A172 (cell line): ENCODE measurements around the gene PGLYRP1. TPM values are rescaled to one million over a fixed set of nuclear protein-coding genes. Genes with fewer than 3 reads are reported as not detected.
A peak's percentile ranks its signal among the peaks of the same experiment; 100 is the strongest.

Experiments used
- DNase-seq: peaks from one replicate; pipeline ENCODE4 v3.0.0-alpha.2; 2015; ENCODE audit warnings: low spot score
- total RNA-seq: library from RNA; depleted of rRNA; stranded (reverse); fragments of >200 nt; shearing (Covaris generic); gene quantifications from 2 replicates; pipeline ENCODE4 v1.2.3, GENCODE V29; 2014

Gene PGLYRP1
- total RNA-seq, 1 experiment from 2014 or later, result not detected

DNA sequence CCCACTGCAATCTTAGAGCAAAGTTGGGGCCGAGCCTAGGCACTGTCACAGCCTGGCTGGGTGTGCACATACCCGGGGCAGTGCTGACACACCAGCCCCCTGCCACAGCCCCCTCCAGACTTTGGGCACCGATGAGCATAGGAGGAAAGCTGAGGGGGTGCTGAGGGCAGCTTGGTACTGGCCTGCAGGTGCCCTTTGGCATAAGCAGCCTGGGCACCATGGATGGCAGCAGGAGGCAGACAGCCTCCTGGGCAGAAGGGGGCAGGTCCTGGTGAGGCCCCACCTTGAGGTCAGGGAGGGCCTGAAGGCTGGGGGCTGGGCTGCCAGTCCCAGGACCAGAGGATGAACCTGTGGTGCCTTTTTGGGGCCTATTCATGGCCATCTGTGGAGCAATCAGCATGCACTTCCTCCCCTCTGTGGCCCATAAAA lies 9.8 kb upstream of the PGLYRP1 start:
- no peak for DNase-seq

DNA sequence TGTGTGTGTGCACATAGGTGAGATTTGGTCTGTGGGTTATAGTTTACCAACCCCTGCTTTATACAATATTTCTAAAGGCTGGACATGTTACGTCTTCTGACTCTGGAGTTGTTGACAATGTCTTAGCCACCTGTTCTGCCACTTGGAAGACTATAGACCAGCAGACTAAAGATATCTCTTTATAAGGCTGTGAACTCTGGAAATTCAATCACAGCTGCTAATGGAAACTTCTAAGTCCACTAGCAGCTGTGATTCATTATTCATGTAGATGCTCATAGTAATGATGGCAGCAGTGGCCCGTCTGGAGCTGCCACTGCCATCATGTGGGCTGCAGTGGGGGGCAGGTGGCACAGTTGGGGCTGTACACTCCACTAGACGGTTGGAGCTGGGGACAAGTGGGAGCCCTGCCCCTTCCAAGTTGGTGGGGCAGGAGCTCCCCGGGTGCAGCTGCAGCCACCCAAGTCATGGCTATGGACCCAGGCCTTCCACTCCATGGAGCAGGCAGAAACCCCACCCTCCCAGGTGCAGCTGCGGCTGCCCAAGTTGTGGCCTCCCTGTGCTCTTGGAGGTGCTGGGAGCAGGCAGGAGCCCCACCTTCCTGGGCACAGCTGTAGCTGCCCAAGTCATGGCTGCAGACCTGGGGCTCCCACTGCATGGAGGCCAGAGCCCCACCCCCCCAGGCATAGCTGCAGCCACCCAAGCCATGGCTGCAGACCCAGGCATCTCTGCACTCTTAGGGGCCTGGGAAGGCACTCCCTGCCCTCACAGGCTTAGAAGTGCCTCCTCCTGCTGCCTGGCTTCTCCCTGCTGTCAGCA lies 9.1 kb upstream of the PGLYRP1 start:
- DNase-seq, result no peak

DNA sequence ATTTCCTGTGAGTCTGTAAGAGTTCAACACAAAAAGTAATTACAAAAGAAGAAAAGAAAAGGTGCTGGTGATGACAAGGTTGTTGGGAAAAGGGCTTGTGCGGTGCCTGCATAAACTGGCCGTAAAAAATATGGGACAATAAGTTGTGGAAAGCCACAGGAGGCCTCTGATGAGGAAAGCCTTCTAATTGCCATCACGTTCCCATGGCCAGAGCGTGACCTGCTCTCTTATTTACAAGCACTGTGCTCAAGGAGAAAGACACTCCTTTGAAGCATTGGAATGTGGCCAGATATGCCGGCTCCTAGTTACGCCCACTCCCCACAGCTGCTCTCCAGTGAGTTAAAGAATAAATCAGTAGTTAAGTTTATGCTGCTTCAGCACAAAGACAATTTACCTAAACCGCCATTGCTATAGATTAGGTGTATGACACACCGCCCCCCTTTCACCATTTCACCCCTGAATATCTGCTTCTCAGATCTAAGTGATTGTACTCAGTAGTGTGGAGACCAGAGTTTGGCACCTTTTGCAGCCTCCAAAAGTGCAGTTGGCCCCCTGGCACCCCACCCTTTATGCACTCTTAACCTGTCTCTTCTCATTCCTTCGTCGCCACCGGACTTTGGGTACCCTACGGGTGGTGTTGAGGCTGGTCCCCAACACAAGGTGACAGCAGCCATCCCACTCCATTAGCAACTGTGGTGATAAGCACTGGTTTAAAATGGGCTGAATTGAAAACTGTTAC lies 8.1 kb upstream of the PGLYRP1 start:
- DNase-seq, result no peak

DNA sequence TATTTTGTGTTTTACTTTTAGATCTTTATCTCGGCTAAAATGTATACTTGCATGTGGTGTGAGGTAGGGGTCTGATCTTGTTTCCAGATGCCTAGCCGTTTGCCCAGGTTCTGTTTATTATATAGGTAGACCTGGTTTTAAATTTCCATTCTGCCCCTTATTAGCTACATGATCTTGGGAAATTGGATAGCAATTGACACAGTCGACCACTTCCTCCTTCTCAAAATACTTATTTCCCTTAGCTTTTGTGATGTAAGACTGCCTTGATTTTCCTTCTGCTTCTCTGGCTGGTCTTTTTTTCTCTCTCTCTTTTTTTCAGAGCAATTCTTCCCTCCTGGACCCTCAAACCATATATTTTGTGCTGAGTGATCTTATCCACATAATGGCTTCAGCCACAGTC lies 3.0 kb upstream of the PGLYRP1 start:
- no peak for DNase-seq

DNA sequence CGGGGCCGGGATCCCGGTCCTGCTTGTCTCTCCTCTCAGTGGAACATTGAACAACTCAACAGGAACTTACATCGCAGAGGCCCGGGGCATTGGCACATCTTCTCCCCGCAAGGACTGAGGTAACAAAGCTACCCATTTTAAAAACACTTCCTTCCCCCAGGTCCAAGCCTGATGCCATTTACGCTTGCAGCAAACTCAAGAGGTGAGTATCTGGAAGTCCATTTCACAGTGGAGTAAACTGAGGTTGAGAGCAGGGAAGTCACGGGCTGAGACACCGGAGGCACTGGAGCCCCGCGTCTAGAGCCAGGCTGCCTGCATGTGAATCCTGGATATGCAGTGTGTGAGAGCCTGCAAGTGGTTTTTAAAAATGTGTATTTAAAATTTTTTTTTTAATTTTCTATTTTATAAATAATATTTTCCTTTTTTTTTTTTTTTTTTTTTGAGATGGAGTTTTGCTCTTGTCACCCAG lies 492 bp upstream of the PGLYRP1 start:
- DNase-seq, result no peak

DNA sequence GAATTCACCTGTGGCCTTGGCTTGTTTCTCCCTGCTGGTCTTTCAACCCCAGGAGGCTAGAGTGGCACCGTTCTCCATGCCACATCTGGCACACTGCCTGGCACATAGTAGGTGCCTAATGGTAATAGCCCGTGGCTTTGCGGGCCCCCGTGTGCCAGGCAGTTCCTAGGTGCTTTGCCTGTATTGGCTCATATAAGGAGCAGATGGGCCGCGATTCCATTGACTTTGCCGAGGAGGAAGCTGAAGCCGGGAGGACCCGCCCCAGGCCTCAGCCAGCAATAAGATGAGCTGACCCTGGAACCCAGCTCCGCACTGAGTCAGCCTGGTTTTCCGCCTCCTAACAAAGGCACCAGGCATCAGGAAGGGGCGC lies 807 bp downstream of the PGLYRP1 start:
- DNase-seq, result no peak

DNA sequence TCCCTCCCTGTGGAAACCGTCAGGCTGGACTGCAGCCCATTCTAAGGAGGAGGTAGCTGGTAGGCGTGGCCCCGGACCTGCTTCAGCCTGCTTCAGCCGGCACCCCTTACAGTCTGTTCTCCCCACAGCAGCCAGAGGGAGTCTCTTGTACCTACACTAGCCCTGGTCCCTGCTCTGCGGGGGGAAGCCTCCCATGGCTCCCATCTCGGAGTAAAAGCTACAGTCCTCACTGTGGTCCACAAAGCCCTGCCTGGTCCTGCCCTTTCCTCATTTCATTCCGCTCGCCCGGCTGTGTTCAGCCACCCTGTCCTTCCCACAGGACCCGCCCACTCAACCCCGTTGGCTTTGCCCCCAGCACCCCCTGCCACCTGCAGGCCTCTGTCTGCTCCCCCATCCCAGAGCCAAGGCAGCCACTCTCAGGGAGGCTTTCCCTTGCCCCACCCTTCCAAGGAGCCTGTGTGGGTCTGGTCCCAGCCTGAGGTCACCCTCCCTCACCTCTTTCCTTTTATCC lies 1.3 kb downstream of the PGLYRP1 start:
- no peak for DNase-seq

DNA sequence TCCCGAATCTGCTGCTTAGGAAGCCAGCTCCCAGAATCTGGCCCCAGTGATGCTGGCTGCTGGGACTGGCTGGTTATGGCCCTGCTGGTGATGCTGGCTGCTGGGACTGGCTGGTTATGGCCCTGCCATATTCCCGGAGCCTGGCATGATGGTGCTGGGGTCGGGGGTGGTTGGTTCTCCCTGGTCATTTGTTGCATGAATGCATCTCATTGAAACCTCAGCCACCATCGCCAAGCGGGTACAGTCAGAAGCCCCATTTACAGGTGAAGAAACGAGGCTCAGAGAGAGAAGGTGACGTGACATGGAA lies 2.1 kb downstream of the PGLYRP1 start:
- DNase-seq, result no peak

DNA sequence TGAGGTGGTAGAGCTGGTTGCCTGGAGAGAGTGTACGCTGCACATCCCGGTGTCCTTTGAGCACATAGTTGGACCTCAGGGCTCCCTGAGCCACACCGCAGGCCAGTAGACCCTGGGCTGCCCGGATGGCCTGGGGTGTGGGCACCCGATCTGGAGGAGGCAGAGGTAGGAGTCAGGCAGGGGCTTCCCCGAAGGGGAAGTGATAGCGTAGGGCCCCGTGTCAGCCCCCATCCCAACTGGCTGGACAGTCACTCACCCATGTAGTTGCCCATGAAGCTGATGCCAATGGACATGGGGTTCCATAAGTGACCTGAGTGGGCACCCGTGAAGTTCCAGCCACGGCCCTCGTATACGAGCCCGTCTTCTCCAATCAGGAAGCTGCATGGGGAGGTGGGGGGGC lies 3.6 kb downstream of the PGLYRP1 start:
- no peak for DNase-seq

DNA sequence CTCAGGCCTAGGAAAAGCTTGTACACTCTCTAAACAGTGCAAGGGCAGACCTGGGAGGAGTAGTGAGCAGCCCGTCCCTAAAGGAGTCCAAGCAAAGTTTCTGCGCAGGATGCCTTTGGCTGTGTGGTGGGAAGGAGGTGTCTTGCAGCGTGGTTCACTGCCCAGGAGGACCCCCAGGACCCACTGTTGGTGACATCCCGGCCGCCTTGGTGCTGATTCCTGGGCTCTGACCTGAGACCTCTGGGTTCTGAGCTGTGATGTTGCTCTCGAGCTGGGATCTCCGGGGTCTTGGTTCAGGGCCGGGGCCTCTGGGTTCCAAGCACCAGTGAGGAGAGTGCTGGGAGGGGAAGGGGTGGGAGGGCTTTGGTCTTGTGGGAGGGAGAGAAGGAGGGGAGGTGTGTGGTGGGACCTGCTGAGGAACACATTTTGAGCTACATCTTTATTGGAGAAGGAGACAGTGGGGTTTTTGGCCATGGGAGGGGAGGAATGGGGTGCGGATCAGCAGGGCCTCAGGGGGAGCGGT lies 4.1 kb downstream of the PGLYRP1 start:
- no peak for DNase-seq

DNA sequence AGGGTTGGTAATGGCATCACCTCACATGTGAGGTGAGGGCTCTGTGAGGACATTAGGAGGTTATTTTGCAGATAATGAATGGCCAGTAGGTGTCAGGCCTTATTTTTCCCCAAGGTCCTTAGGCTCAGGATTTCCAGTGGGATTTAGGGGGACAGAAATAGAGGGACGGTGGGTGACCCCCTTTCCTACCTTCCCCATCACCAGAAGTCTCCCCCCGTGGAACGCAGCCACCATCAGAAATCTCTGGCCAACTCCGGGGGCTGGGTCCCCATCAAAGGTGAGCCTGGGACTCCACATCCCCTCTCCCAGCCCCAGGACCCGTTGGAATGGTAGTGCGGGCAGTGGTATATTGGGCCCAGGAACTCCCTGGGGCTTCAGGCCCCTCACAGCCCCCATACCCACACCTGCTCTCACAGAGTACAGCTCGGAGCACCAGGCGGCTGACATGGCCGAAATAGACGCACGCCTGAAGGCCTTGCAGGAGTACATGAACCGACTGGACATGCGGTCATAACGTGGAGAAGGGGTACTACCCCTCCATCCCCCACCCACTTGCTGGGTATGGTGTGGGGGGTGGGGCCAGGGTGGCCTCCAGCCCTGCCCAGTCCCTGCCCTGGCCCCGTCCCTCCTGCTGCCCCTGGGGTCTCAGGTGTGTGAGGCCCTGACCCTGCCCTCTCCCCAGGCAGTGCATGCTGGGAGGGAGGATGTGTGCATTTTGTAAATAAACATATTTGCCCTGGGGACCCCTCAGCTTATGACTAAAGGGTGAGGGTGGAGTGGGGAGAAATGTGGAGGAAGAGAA lies 4.8 kb downstream of the PGLYRP1 start:
- DNase-seq, result no peak

DNA sequence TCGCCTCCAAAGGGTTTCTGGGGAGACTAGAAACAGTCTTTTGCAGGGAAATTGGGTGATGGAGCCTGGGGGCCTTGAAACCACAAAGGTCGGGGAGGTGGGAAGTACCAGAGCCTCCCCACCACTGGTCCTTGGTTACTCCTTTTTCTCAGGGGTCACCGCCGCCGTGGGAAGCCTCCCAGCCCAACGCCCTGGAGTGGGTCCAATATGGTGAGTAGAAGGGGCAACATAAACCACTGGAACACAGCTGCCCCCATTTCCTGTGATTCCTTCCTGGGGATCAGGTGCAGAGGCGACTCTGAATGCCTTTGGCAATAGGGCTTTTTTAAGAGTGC lies 5.8 kb downstream of the PGLYRP1 start:
- no peak for DNase-seq

DNA sequence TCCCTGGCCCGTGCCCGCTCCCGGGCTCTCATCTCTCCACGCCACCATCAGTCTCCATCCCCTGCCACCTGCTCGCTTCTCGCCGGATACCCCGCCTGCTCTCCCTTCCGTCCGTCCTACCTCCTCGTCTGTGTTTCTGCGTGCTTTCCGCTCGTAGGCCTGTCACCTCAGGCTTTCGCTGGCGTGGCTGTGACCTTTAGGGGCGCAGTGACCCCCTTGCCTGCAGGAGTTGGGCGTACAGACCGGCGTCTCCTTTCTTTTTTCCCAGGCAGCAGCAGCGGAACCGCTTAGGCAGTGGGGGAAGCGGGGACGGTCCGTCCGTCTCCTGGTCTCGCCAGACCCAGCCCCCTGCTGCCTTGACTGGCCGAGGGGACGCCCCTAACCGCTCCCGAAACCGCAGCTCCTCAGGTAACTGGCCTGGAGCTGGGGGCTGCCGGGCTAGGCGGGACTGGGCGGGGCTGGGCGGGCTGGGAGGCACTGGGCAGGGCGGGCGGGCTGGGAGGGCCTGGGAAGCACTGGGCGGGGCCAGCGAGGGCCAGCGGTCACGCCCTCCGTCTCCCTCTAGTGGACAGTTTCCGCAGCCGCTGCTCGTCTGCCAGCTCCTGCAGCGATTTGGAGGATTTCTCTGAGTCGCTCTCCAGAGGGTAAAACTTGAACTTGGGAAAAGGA lies 6.3 kb downstream of the PGLYRP1 start:
- peak; percentile 59 for DNase-seq

DNA sequence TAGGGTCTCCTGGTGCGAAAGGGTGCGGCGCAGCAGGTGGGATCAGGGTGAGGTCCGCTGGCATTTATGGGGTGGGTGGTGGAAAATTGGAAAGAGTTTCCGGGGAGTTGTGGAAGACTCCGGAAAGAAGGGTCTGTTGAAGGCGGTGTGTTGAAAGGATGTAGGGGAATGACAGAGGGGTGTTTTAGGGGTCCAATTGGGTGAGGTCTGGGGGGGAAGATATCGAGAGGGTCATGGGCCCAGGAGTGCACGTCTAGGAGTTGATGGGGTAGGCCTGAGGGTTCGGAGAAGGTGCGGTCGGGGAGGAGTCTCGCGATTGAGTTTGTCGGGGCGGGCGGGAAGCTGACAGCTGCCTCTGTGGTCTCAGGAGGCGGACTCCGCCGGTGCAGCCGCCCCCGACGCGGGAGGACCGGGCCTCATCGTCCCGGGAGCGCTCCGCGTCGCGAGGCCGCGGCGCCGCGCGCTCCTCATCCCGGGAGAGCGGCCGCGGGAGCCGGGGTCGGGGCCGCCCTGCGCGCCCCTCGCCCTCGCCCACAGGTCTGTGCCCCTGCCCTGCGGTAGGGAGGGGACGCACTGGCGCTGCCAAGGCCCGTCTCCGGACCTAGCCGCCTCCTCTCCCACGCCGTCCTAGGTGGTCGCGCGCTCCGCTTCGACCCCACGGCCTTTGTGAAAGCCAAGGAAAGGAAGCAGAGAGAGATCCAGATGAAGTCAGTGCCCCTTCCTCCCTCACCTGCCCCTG lies 7.0 kb downstream of the PGLYRP1 start:
- no peak for DNase-seq

DNA sequence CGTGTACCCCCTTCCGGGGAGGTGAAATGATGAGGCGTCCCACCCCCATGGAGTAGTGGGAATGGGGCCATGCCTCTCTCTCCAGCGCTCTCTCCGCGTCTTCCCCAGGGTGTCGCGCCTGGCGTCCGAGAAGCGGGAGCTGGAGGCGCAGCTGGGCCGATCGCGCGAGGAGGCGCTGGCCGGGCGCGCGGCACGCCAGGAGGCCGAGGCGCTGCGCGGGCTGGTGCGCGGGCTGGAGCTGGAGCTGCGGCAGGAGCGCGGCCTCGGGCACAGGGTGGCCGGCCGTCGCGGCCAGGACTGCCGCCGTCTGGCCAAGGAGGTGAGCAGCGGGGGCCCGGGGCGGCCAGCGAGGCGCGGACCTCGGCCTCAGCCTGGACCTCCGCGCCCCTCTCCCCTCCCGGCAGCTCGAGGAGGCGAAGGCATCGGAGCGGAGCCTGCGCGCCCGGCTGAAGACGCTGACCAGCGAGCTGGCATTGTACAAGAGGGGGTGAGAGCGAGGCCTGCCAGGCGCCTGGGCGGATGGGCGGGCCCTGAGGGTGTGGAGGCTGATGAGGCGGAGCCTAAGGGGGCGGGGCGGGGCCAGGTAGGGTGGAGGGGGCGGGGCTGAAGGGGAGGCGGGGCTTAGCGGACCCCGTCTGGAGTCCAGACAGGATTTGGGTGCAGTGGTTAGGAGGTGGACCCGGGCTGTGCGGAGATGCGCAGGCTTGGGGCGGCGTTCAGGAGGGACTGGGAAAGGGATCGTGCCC lies 7.7 kb downstream of the PGLYRP1 start:
- DNase-seq, result no peak

DNA sequence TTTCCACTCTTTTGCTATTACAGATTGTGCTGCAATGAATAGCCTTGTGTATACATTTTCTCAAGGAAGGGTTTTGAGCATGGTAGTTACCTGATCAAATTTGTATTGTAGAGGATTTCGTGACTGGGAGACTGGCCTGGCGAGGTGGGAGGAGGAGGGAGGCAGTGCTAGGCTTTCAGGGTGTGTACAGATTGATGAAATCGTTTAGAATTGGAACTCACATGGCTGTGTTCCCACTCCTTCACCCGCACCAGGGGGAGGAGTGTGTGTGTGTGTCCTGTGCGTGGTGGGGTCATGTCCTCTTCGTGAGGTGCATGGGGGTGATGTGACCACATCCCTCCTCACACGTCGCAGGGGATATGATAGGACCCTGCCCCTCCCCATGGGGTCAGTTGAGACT lies 8.3 kb downstream of the PGLYRP1 start:
- DNase-seq, result no peak

DNA sequence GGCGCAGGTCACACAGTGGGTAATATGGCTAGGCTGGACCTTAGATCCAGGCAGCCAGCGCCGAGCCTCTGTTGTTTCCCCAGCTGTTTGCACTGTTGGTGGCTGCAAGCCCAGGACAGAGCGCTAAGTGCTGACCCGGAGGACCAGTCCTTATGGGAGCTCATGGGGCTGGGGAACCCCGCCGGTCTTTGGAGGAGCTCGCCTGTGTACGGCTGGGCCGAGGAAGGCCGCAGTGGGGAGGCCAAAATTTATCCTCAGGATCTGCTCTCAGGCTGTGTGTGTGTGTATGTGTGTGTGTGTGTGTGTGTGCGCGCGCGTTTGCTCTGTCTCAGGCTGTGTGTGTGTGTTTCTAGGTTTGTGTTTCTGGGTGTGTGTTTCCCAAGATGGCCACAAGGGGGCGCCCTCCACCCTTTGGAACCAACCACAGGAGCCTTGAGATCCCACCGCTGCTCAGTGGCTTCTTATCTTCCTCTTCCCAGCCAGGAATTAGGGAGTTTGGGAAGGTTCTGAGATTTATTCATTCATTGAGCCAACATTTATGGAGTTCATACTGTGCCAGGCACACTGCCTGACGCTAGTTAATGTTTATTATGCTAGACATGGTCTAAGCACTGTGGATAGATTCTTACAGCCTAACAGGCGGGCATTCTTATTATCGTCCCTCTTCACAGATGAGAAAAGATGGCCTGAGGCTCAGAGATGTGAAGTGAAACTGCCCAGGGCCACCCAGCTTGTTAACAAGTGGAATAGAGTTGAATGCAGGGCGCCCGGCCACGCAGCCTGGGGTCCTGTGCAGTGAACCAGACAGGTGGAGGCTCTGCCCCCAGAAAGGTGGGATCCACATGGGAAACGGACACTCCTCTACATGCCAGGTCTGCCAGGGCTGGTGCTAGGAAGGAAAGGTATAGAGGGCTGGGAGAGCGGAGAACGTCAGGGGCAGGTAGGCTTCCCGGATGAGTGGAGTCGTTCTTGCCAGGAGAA lies 13.0 kb downstream of the PGLYRP1 start:
- DNase-seq, result peak; percentile 48

DNA sequence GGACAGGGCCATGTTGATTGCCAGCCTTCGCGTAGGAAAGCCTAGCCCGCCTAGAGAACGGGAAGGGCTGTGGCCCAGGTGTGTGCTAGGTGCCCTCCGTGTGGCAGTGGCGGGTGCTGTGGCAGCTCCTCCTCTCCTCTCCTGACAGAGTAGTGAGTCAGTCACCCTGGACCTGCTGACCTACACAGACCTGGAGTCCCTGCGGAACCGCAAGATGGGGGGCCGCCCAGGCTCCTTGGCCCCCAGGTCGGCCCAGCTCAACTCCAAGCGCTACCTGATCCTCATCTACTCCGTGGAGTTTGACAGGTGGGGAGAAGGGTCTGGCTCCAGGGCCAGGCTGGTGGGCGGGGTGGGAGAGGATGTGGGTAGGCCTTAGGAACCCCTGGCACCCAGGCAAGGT lies 16.4 kb downstream of the PGLYRP1 start:
- no peak for DNase-seq

DNA sequence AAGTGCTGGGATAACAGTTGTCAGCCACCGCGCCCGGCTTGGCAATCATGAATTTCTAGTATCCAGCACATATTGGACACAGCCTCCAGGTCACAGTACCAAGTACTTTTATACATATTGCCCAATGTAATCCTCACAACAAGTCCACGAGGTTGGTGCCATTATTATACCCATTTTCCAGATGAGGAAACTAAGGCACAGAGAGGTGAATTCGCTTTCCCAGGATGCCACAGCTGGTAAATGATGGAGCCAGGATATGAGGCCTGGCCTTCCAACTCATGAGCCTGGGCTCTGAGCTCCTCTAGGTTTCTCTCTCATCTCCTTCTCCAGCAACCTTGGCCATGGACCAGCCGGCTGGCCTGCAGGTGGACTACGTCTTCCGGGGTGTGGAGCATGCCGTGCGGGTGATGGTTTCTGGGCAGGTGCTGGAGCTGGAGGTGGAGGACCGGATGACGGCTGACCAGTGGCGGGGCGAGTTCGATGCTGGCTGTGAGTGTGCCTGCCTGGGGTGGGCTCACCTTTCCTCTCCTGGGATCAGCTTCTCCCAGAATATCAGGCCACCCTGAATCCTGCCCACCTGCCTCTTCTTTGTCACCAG lies 20.1 kb downstream of the PGLYRP1 start:
- no peak for DNase-seq
